GM12865 (cell line): ENCODE measurements around the gene NXPH3.

Experiments
- DNase-seq: peaks from one replicate; pipeline ENCODE4 v3.0.0; 2010; ENCODE audit warnings: low read depth
- H3K4me3 ChIP-seq: 2 replicates; pipeline ENCODE4 v1.5.1; 2011; ENCODE audit warnings: mild to moderate bottlenecking, low read depth, low read length, control low read depth
- CTCF ChIP-seq: IDR thresholded peaks from 2 replicates; pipeline ENCODE4 v1.5.1; 2011; ENCODE audit warnings: low read length, control low read depth, low read depth, inconsistent platforms; ENCODE audit not compliant: insufficient read depth; ENCODE audit errors: missing control alignments

NXPH3 gene

DNA sequence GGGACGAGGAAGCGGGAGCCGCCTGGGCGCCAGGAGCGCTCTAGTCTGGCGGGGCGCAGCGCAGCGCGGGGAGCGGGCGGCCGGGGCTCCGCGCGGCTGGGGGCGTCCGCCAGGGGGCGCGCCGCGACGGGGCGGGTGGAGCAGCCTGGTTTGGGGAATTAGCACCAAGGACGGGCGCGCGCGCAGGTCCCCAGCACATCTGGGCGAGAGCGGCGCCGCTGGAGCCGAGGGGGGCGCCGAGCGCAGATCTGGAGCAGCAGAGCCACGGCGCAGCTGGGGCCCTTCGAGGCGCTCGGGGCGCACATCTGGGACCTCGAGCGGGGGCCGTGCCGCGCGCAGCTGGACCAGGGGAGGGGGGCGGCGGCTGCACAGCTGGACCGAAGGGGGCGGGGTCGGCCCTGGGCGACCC is at the start of gene NXPH3:
TSS of gene NXPH3 (plus strand) at position 193 of the 409 bp plus-strand sequence. CDS start 349 bp downstream, outside the sequence.
- peak; percentile 53 for TF ChIP-seq CTCF
- peak within 1 kb of the TSS; percentile 57 for H3K4me3 ChIP-seq
- DNase-seq: peak; percentile 67

DNA sequence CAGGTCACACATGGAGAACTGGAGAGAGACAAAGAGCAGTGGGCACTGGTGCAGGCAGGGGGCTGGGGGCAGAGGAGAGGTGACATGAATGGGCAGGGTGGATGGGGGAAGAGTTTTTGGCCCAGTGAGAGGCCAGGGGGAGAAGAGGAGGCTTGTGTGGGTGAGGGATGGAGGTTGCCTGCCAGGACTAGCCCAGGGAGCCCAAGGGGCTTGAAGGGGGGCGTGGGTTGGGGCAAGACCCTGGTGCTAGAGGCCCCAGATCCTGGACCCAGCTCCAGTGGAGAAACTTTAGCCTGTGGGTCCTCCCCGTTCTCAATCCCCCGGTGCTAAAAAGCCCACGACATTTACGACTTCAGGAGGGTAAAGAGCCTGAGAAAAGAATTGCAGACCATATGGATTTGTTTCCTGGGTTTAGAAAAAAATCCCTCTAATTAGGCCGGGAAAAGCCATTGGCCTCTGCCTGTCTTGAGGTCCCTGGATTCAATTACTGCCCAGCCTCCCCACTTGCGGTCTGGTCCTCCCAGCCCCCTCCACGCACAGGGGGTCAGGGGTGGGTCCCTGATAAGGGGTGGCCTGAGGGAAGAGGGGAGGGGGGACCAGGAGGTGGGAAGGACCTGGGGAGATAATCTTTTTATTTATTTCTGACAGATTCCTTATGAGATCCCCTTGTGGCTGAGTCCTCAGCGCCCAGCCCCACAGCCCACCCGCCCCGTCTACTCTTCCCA is 47.6 kb upstream of the NXPH3 start:
- TF ChIP-seq CTCF: no peak
- H3K4me3 ChIP-seq: no peak overlapping the region
- DNase-seq: no peak

DNA sequence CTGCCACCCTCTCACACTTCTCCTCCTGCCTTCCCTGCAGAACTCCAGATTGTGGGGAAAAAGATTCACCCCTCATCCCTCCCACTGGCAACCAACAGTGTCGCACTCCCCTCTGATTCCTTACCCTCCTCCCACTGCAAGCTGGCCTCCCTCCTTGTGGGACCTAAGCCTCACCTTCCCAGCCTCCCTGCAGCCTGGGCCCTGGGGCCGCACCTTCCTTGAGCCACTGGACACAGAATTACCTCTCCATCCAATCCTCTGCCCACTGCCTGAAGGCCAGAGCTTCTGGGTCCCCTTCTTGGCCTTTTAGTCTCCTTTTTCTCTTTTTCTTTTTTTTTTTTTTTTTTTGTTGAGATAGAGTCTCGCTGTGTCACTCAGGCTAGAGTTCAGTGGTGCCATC is 46.7 kb upstream of the NXPH3 start:
- TF ChIP-seq CTCF: no peak
- H3K4me3 ChIP-seq: no peak overlapping the region
- DNase-seq: no peak

DNA sequence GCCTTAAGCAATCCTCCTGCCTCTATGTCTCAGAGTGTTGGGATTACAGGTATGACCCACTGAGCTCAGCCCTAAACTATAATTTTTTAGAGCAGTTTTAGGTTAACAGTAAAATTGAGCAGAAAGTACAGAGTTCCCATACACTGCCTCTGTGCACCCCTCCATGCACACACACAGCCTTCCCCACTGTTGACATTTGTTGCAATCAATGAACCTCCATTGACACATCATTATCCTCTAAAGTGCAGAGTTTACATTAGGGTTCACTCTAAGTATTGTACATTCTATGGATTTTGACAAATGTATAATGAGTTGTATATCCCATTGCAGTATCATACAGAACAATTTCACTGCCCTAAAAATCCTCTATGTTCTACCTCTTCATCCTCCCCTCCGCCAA is 45.6 kb upstream of the NXPH3 start:
- no peak for TF ChIP-seq CTCF
- no peak for DNase-seq
- no peak overlapping the region for H3K4me3 ChIP-seq

GRCh38 chr17:49543860-49544259 is 31.8 kb upstream of the NXPH3 start:
- no peak for TF ChIP-seq CTCF
- no peak for DNase-seq
- no peak overlapping the region for H3K4me3 ChIP-seq

- TF ChIP-seq CTCF: no peak
- DNase-seq: no peak
- no peak overlapping the region for H3K4me3 ChIP-seq
These were observed 30.5 kb upstream of the NXPH3 start for GRCh38 chr17:49545007-49545660.
